Effector memory CD4-positive, alpha-beta T cell (primary cell): ENCODE measurements around the gene LAMP5.

Source experiments
- DNase-seq, 3 donors: peaks; one replicate each; pipeline ENCODE4 v3.0.0-alpha.2; 2020
- H3K27ac ChIP-seq: 2 replicates; pipeline ENCODE4 v1.7.0; 2013; ENCODE audit warnings: mild to moderate bottlenecking, low read length, moderate library complexity; ENCODE audit not compliant: insufficient read depth, poor library complexity, severe bottlenecking
- H3K27me3 ChIP-seq: replicated peaks from 2 replicates; pipeline ENCODE4 v1.7.0; 2013; ENCODE audit warnings: mild to moderate bottlenecking, low read length; ENCODE audit not compliant: insufficient read depth, control insufficient read depth, poor library complexity, severe bottlenecking
- H3K36me3 ChIP-seq: 2 replicates; pipeline ENCODE4 v1.7.0; 2013; ENCODE audit warnings: mild to moderate bottlenecking, low read length, moderate library complexity; ENCODE audit not compliant: control insufficient read depth, insufficient read depth
- H3K4me1 ChIP-seq: 2 replicates; pipeline ENCODE4 v1.7.0; 2013; ENCODE audit warnings: low read length, mild to moderate bottlenecking; ENCODE audit not compliant: control insufficient read depth, insufficient read depth, poor library complexity, severe bottlenecking
- H3K4me3 ChIP-seq: 2 replicates; pipeline ENCODE4 v1.7.0; 2013; ENCODE audit warnings: low read length, low read depth, mild to moderate bottlenecking; ENCODE audit not compliant: insufficient read depth, poor library complexity, severe bottlenecking
- H3K9me3 ChIP-seq: 2 replicates; pipeline ENCODE4 v1.7.0; 2013; ENCODE audit warnings: mild to moderate bottlenecking, low read length, moderate library complexity; ENCODE audit not compliant: control insufficient read depth

Gene LAMP5

GRCh38 chr20:9557411-9557810 lies 43.0 kb downstream of the LAMP5 start:
- DNase-seq = no peak
- H3K27me3 ChIP-seq = no peaks in the 10 kb centered on the region
- no peaks in the 10 kb centered on the region for H3K4me1 ChIP-seq
- H3K9me3 ChIP-seq = no peaks in the 10 kb centered on the region
- no peaks in the 10 kb centered on the region for H3K36me3 ChIP-seq
- no peak overlapping the region for H3K27ac ChIP-seq
- no peak overlapping the region for H3K4me3 ChIP-seq

- DNase-seq = no peak
- no peaks in the 10 kb centered on the region for H3K9me3 ChIP-seq
- no peaks in the 10 kb centered on the region for H3K36me3 ChIP-seq
- H3K27ac ChIP-seq = no peak overlapping the region
- H3K4me1 ChIP-seq = no peaks in the 10 kb centered on the region
- H3K27me3 ChIP-seq = no peaks in the 10 kb centered on the region
- H3K4me3 ChIP-seq = no peak overlapping the region
Measured at GRCh38 chr20:9565910-9566550, 51.6 kb downstream of the LAMP5 start.

GRCh38 chr20:9566977-9567376 lies 52.6 kb downstream of the LAMP5 start:
- no peaks in the 10 kb centered on the region for H3K36me3 ChIP-seq
- H3K27me3 ChIP-seq = no peaks in the 10 kb centered on the region
- no peak overlapping the region for H3K4me3 ChIP-seq
- H3K27ac ChIP-seq = no peak overlapping the region
- DNase-seq = no peak
- no peaks in the 10 kb centered on the region for H3K4me1 ChIP-seq
- no peaks in the 10 kb centered on the region for H3K9me3 ChIP-seq

DNA sequence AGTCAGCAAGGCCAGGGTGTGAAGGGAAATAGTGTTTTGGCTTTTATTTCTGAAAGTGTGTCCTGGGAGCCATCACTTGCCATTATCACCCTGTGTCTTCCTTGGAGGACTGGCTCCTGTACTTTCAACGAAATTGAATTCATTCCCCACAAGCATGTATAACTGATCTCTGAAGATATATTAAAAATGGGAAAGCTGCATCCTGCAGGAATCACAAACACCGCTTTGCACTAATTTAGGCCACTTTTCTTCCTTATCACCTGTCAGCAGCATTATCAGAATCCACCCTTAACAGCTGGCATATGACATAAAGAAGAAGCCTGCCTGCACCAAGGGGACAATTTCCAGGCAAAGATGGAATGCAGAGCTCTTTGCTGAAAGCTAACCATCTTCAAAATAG lies 56.2 kb downstream of the LAMP5 start:
- DNase-seq = no peak
- no peak overlapping the region for H3K27ac ChIP-seq
- H3K4me1 ChIP-seq = no peaks in the 10 kb centered on the region
- no peaks in the 10 kb centered on the region for H3K27me3 ChIP-seq
- no peaks in the 10 kb centered on the region for H3K9me3 ChIP-seq
- H3K4me3 ChIP-seq = no peak overlapping the region
- H3K36me3 ChIP-seq = no peaks in the 10 kb centered on the region

DNA sequence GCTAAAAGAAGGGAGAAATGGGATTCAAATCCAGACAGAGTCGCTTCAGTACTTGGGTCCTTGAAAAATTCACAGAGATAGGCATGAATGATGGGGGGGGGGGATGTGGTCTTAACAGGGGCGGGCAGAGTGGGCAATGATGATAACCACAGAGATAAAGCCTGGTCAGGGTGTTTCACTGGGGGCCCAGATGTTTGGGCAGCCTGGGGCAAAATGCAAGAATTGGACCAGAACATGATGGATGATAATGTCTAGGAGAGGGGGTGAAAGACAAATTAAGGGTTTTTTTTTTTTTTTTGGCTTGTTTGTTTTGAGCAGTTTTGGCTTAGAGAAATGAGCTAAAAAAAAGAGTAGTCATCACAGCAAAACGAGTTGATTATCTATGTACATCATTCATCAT lies 57.4 kb downstream of the LAMP5 start:
- Histone ChIP-seq H3K27me3 (no peaks in the 10 kb centered on the region), H3K9me3 (no peaks in the 10 kb centered on the region), H3K4me1 (no peaks in the 10 kb centered on the region), H3K4me3 (no peak overlapping the region), H3K27ac (no peak overlapping the region), H3K36me3 (no peaks in the 10 kb centered on the region)
- DNase-seq = no peak

DNA sequence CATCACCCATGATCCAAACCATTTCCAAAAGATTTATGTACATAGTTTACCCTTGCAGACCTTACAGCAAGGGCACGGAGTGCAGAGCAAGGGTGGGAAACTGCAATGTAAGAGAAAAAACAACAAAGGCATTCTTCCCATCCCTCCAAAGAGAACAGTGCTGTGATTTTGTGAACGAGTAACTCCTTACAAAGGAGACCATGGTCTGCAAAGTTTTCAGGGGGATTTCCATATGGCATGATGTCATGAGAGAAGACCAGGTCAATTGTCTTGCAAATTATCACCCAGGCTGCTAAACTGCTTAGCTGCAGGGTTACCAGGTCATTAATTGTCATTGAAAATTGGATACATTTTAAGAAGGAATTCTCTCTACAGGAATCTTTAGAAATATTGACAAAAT lies 58.3 kb downstream of the LAMP5 start:
- H3K4me3 ChIP-seq = no peak overlapping the region
- no peaks in the 10 kb centered on the region for H3K9me3 ChIP-seq
- H3K27ac ChIP-seq = no peak overlapping the region
- no peaks in the 10 kb centered on the region for H3K27me3 ChIP-seq
- no peak for DNase-seq
- no peaks in the 10 kb centered on the region for H3K4me1 ChIP-seq
- H3K36me3 ChIP-seq = no peaks in the 10 kb centered on the region

- H3K4me1 ChIP-seq = no peaks in the 10 kb centered on the region
- H3K4me3 ChIP-seq = no peak overlapping the region
- DNase-seq = no peak
- H3K27me3 ChIP-seq = no peaks in the 10 kb centered on the region
- H3K36me3 ChIP-seq = no peaks in the 10 kb centered on the region
- H3K27ac ChIP-seq = no peak overlapping the region
- no peaks in the 10 kb centered on the region for H3K9me3 ChIP-seq
Measured at GRCh38 chr20:9573335-9574151, 59.2 kb downstream of the LAMP5 start.

- H3K4me1 ChIP-seq = no peaks in the 10 kb centered on the region
- H3K36me3 ChIP-seq = no peaks in the 10 kb centered on the region
- no peaks in the 10 kb centered on the region for H3K9me3 ChIP-seq
Measured at GRCh38 chr20:9574181-9574580, 59.8 kb downstream of the LAMP5 start.

GRCh38 chr20:9574776-9575175 lies 60.4 kb downstream of the LAMP5 start:
- no peaks in the 10 kb centered on the region for H3K36me3 ChIP-seq
- no peak overlapping the region for H3K27ac ChIP-seq
- no peak overlapping the region for H3K4me3 ChIP-seq
- H3K27me3 ChIP-seq = no peaks in the 10 kb centered on the region
- H3K9me3 ChIP-seq = no peaks in the 10 kb centered on the region
- H3K4me1 ChIP-seq = no peaks in the 10 kb centered on the region
- DNase-seq = no peak

More at GRCh38 chr20:9574181-9574580, 59.8 kb downstream of the LAMP5 start:
- no peak overlapping the region for H3K4me3 ChIP-seq
- H3K27me3 ChIP-seq = no peaks in the 10 kb centered on the region
- no peak for DNase-seq
- no peak overlapping the region for H3K27ac ChIP-seq

DNA sequence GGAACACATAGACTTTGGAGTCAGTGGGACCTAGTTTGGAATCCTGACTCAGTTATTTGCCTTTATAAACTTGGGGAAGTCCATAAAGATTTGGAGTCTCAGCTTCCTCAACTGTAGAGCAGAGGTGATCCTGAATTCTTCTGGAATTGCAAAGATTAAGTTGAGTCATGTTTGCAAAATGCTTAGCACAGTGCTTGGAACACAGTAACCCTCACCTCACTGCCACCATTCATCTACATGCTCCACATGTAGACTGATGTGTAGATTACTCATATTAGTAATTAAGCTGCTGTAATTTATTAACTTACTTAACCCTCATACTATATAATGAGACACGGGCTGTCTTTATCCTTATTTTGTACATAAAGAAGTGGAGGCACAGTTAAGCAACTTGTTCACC lies 61.4 kb downstream of the LAMP5 start:
- Histone ChIP-seq H3K4me3 (no peak overlapping the region), H3K27ac (no peak overlapping the region), H3K36me3 (no peaks in the 10 kb centered on the region), H3K27me3 (no peaks in the 10 kb centered on the region), H3K9me3 (no peaks in the 10 kb centered on the region), H3K4me1 (no peaks in the 10 kb centered on the region)
- no peak for DNase-seq
